Astrocyte of the cerebellum (primary cell): ENCODE measurements around the gene ABLIM1.

Source experiments
- DNase-seq: peaks from one replicate; pipeline ENCODE4 v3.0.0-alpha.2; 2011; ENCODE audit warnings: low read depth
- H3K4me3 ChIP-seq: 2 replicates; pipeline ENCODE4 v1.5.1; 2011; ENCODE audit warnings: mild to moderate bottlenecking, low read depth, low read length, moderate library complexity
- in situ Hi-C: cut with HindIII; loops from 2 replicates; pipeline ENCODE4 v1.10.0; 2017; ENCODE audit warnings: low sequenced_read_pairs
- TF ChIP-seq, protein P1 (sequence below): IDR thresholded peaks from 2 replicates; pipeline ENCODE4 v1.5.1; 2012; ENCODE audit warnings: low read length, low read depth, moderate library complexity, mild to moderate bottlenecking; ENCODE audit errors: missing control alignments

The ABLIM1 gene

DNA sequence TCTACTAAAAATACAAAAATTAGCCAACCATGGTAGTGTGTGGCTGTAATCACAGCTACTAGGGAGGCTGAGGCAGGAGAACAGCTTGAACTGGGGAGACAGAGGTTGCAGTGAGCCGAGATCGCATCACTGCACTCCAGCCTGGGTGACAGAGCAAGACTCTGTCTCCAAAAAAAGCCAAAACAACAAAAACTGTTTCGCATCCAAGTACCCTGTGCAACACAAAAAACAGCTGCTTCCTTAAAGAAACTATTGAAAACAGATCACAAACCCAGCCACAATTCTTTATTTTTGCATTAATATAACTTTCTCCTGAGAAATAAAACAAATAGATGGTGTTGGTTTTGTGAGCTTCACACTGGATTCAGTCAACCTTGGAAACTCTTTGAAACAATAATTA, 141.7 kb downstream of the ABLIM1 start:
- no peak for DNase-seq
- H3K4me3 ChIP-seq, result no peak overlapping the region
- TF ChIP-seq, protein P1, sequence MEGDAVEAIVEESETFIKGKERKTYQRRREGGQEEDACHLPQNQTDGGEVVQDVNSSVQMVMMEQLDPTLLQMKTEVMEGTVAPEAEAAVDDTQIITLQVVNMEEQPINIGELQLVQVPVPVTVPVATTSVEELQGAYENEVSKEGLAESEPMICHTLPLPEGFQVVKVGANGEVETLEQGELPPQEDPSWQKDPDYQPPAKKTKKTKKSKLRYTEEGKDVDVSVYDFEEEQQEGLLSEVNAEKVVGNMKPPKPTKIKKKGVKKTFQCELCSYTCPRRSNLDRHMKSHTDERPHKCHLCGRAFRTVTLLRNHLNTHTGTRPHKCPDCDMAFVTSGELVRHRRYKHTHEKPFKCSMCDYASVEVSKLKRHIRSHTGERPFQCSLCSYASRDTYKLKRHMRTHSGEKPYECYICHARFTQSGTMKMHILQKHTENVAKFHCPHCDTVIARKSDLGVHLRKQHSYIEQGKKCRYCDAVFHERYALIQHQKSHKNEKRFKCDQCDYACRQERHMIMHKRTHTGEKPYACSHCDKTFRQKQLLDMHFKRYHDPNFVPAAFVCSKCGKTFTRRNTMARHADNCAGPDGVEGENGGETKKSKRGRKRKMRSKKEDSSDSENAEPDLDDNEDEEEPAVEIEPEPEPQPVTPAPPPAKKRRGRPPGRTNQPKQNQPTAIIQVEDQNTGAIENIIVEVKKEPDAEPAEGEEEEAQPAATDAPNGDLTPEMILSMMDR, result no peak

DNA sequence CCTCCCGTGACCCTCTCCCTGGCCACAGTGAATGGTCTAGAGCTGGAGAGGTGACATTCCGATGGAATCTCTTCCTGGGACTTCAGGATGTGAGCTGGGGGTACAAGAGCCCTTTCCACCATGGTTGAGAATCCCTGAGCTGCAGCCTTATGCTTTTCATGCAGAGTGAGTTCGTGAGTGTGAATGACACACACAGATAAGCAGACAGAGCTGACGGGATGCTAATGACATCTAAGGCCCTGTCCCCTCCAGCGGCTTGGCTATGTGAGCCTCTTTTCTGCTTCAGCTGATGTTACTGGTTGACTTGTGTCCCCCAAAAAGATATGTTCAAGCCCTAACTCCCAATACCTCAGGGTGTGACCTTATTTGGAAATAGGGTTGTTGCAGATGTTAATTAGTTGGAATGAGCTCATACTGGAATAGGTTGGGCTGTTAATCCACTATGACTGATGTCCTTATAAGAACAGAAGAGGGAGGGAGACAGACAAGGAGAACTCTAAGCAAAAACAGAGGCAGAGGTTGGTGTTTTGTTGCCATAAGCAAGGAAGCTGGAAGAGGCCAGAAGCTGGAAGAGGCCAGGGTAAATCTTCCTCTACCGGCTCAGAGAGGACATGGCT, 142.7 kb downstream of the ABLIM1 start:
- no peak overlapping the region for H3K4me3 ChIP-seq
- no peak for DNase-seq
- TF ChIP-seq, protein P1, result no peak
- in situ Hi-C loops, result no loop called here

More for the DNA sequence above, 141.7 kb downstream of the ABLIM1 start:
- in situ Hi-C loops, result no loop called here

DNA sequence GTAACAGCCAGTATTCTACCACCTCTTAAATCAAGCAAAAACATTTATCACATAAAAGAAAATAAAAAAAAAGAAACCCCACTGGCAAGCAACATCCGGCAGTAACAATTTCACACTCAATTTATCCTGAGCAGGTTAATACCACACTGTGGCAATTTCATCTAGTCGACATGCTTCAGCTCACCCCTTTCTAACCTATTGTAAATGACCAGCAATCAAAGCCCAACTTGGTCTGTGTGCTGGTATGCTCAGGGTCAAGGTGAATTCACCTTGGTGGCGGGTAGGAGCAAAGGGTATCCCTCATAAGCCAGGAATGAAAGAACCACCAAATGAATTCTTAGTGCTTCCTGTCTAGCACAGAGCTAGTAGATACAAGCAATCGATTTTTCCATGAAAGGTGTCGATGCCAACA, 144.7 kb downstream of the ABLIM1 start:
- DNase-seq, result no peak
- in situ Hi-C loops, result no loop called here
- no peak overlapping the region for H3K4me3 ChIP-seq
- TF ChIP-seq, protein P1, result no peak

DNA sequence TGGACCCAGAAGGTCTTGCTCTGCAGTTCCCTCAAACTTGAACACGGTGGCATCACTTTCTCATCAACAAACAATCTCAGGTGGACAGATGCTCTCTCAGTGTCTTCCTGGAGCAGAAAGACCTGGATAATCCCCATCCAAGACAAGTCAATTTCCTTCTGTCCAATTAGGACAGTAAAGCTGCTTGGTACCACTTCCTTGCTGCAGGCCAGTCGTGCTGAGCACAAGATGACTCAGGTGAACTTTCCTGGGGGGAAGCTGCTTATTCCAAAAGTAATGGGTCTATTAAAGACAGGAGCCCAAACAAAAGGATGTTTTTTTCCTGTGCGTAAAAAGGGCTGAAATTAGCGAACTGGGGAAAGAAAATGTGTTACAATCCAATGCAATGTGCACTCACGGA, 146.2 kb downstream of the ABLIM1 start:
- TF ChIP-seq, protein P1, result no peak
- in situ Hi-C loops, result no loop called here
- no peak for DNase-seq
- no peak overlapping the region for H3K4me3 ChIP-seq

DNA sequence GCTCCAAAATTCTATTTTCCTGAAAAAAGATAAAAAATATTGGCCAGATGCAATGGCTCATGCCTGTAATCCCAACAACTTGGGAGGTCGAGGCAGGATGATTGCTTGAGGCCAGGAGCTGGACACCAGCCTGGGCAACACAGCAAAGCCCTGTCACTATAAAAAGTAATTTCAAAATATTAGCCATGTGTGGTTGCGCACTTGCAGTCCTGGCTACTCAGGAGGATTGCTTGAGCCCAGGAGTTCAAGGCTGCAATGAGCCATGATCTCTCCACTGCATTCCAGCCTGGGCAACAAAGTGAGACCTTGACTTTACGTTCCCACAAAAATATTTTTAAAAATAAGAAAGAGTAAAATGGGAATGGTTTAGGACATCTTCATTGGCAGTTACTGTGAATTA, 149.7 kb downstream of the ABLIM1 start:
- in situ Hi-C loops, result no loop called here
- no peak for DNase-seq
- TF ChIP-seq, protein P1, result no peak
- no peak overlapping the region for H3K4me3 ChIP-seq

DNA sequence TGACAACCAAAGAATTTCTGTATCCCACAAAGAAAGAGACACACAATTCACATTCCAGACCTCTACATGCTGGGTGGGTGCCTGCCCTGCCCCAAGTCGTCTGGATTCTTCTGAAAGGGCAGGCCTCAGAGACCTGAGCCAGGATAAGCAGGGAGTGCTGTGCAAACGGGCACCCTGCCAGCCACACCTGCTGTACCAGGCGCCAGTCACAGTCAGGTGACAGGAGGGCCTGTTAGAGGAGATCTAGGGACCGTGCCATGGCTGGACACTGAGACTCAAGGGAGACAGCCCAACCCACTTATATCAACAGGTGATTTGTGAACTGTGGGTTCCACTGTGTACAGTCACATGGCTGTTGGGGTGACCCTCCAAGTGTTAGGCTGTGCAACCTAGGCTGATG, 150.6 kb downstream of the ABLIM1 start:
- no peak for DNase-seq
- no peak overlapping the region for H3K4me3 ChIP-seq
- TF ChIP-seq, protein P1, result no peak
- in situ Hi-C loops, result no loop called here
